Fibroblast of lung (primary cell): ENCODE measurements around the gene PCF11.

Source experiments
- CTCF ChIP-seq, 2 donors: IDR thresholded peaks in 1 of 2; conservative IDR thresholded peaks in 1 of 2; 1 replicate in 1 of 2; 2 replicates in 1 of 2; pipeline ENCODE4 v1.5.1; 2011 to 2012; ENCODE audit warnings: low read length in 2 of 2, control low read depth in 1 of 2, inconsistent platforms in 1 of 2, low read depth in 1 of 2, mild to moderate bottlenecking in 1 of 2
- EZH2 ChIP-seq: IDR thresholded peaks from 2 replicates; pipeline ENCODE4 v1.5.1; 2012; ENCODE audit warnings: low read length, control low read depth, mild to moderate bottlenecking; ENCODE audit errors: missing control alignments

DNA sequence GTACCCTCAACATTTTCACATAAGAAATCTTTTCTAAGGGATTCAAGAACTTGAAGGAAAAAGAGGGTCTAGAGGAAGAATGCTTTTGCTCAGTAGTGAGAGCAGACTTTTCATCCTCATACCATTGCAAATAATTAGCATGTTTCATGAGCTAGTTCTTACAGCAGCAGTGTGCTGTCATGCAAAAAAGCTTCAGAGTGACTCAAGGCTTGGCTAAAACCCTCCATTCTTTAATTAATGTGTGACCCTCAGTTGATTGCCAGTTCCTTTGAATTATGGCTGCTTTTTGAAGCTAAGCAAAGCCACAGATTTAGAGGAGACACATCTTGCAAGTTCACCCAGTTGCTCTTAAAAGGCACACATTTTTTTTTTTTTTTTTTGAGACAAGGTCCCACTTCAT is 36.6 kb upstream of the PCF11 start:
- TF ChIP-seq CTCF (conservative IDR thresholded peaks at IDR 0.05 in 1 of 2, IDR thresholded peaks at IDR 0.05 in 1 of 2; ENCODE audit: low read depth in 1 of 2, low read length in 2 of 2) (no peak), EZH2 (no peak)
